Endothelial cell (in vitro differentiated cells): ENCODE data around the gene LRRC70. TPM values are rescaled to one million over a fixed set of nuclear protein-coding genes. Genes with fewer than 3 reads are reported as not detected.

Experiments used
- DNase-seq: peaks from one replicate; pipeline ENCODE4 v3.0.0; 2021; ENCODE audit warnings: low spot score
- H3K27ac Mint-ChIP-seq: one replicate; pipeline ENCODE4 v1.8.0; 2021; ENCODE audit warnings: mixed read lengths, inconsistent platforms; ENCODE audit not compliant: unreplicated experiment
- H3K27me3 Mint-ChIP-seq: one replicate; pipeline ENCODE4 v1.8.0; 2021; ENCODE audit warnings: mild to moderate bottlenecking, moderate library complexity, mixed read lengths, inconsistent platforms; ENCODE audit not compliant: unreplicated experiment
- H3K36me3 Mint-ChIP-seq: one replicate; pipeline ENCODE4 v1.8.0; 2021; ENCODE audit warnings: mild to moderate bottlenecking, low read depth, mixed read lengths, inconsistent platforms; ENCODE audit not compliant: unreplicated experiment
- H3K4me1 Mint-ChIP-seq: one replicate; pipeline ENCODE4 v1.8.0; 2021; ENCODE audit warnings: mild to moderate bottlenecking, mixed read lengths, inconsistent platforms; ENCODE audit not compliant: unreplicated experiment
- H3K4me3 Mint-ChIP-seq: one replicate; pipeline ENCODE4 v1.8.0; 2021; ENCODE audit warnings: mild to moderate bottlenecking, mixed read lengths, inconsistent platforms; ENCODE audit not compliant: unreplicated experiment
- H3K9me3 Mint-ChIP-seq: one replicate; pipeline ENCODE4 v1.8.0; 2021; ENCODE audit warnings: mixed read lengths, inconsistent platforms; ENCODE audit not compliant: unreplicated experiment
- total RNA-seq: library from RNA; stranded (reverse); fragmentation: NEBNext Ultra II Directional; extraction: Animal tissue kit (Norgen Biotek cat#: 25700); gene quantifications from one replicate; pipeline ENCODE4 v1.2.1, GENCODE V29; 2021; ENCODE audit not compliant: unreplicated experiment
- TF ChIP-seq, protein P1 (sequence below): fragments of 200-600 bp; sonication (generic); IDR thresholded peaks from one replicate; pipeline ENCODE4 v1.5.0; 2021; ENCODE audit warnings: antibody characterized with exemption; ENCODE audit not compliant: unreplicated experiment

LRRC70 gene
- total RNA-seq, 1 donor from 2014 or later = 35.0 TPM

DNA sequence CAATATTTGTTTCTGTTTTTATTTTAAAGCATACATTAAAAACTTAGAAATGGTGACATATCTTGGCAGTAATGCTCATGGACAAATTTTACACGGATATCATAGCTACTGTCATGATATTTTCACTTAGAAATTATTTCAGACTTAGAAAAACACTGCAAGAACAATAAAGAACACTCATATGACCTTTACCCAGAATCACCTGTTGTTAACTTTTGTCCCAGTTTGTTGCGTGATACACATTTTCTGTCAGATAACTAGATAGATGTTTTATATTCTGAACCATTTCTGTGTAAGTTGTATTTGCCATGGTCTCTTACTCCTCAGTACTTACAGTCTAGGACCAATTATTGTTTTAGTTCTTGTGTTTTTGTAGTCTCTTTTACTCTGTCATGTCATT lies 3.6 kb upstream of the LRRC70 start:
- peaks cover 2% of the 10 kb centered on the region for H3K27me3 Mint-ChIP-seq
- no peaks in the 10 kb centered on the region for H3K36me3 Mint-ChIP-seq
- H3K4me1 Mint-ChIP-seq = peaks cover 31% of the 10 kb centered on the region
- TF ChIP-seq, protein P1, sequence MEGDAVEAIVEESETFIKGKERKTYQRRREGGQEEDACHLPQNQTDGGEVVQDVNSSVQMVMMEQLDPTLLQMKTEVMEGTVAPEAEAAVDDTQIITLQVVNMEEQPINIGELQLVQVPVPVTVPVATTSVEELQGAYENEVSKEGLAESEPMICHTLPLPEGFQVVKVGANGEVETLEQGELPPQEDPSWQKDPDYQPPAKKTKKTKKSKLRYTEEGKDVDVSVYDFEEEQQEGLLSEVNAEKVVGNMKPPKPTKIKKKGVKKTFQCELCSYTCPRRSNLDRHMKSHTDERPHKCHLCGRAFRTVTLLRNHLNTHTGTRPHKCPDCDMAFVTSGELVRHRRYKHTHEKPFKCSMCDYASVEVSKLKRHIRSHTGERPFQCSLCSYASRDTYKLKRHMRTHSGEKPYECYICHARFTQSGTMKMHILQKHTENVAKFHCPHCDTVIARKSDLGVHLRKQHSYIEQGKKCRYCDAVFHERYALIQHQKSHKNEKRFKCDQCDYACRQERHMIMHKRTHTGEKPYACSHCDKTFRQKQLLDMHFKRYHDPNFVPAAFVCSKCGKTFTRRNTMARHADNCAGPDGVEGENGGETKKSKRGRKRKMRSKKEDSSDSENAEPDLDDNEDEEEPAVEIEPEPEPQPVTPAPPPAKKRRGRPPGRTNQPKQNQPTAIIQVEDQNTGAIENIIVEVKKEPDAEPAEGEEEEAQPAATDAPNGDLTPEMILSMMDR = no peak
- no peak overlapping the region for H3K4me3 Mint-ChIP-seq
- H3K9me3 Mint-ChIP-seq = no peaks in the 10 kb centered on the region
- no peak for DNase-seq
- peak overlapping the region; percentile 25 for H3K27ac Mint-ChIP-seq

DNA sequence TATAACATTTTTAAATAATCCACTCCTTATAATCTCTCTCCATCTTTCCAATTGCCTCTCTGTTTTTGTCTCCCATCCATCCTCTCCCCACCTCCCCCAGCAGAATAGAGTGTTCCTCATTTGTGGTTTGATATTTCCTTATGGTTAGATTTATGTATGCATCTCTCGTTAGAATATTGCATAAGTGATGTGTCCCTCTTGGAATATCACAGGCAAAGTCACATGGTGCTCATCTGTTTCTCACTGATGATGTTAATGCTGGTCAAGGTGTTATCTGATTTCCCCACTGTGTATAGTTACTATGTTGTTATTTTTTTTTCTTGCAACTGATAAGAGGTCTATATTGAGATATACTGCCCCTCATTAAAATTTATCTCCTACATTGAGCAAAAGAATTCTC lies 3.1 kb upstream of the LRRC70 start:
- Mint-ChIP-seq H3K9me3 (no peaks in the 10 kb centered on the region), H3K27me3 (peaks cover 2% of the 10 kb centered on the region), H3K4me1 (peaks cover 35% of the 10 kb centered on the region), H3K4me3 (no peak overlapping the region), H3K27ac (peak overlapping the region; percentile 93), H3K36me3 (peaks cover 3% of the 10 kb centered on the region)
- DNase-seq = no peak
- TF ChIP-seq, protein P1 = no peak

DNA sequence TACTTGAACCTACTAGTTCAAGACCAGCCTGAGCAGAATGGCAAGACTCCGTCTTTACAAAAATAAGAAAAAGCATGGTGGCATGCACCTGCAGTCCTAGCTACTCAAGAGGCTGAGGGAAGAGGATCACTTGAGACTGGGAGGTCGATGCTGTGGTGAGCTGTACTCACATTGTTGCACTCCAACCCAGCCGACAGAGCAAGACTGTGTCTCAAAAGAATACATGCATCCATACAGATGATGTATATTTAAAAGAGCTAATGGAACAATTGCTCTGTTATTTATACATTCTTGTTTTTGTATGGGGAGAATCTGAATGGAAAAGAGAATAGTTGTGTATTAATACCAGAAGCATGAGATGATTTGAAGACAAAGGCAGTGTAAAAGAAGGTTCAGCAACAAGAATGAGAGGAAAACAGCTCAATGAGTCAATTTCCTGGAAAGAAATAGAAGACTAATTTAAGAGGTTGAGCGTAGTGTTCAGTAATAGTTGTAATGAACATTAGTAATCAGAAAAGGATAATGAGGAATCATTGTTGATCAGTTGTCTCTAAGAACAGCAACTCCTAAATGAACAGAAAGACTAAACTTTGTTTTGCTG lies 1.9 kb upstream of the LRRC70 start:
- Mint-ChIP-seq H3K36me3 (peaks cover 9% of the 10 kb centered on the region), H3K27ac (peak overlapping the region; percentile 93), H3K9me3 (no peaks in the 10 kb centered on the region), H3K4me1 (peaks cover 43% of the 10 kb centered on the region), H3K4me3 (no peak overlapping the region), H3K27me3 (peaks cover 3% of the 10 kb centered on the region)
- TF ChIP-seq, protein P1 = no peak
- DNase-seq = no peak

DNA sequence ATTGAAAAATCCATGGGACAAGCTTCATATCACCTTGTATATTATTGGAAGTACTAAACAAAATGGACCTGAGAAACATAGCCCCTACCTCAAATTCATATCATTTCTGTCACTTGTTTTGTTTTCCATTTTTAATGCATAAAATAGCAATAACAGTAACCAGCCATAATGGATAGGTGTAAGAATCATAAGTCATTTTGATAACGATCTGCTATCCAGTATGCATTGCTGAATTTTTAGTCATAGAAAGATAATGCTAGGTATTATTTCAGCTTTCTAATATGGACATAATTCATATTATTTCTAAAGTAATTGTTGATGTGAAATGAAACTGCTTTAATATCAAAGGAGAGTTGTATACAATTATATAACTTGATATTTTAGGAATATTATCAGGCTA lies 1.1 kb upstream of the LRRC70 start:
- TF ChIP-seq, protein P1 = no peak
- no peak overlapping the region for H3K4me3 Mint-ChIP-seq
- peaks cover 3% of the 10 kb centered on the region for H3K27me3 Mint-ChIP-seq
- DNase-seq = no peak
- H3K4me1 Mint-ChIP-seq = peaks cover 51% of the 10 kb centered on the region
- H3K9me3 Mint-ChIP-seq = no peaks in the 10 kb centered on the region
- H3K36me3 Mint-ChIP-seq = peaks cover 9% of the 10 kb centered on the region
- H3K27ac Mint-ChIP-seq = peak overlapping the region; percentile 88

DNA sequence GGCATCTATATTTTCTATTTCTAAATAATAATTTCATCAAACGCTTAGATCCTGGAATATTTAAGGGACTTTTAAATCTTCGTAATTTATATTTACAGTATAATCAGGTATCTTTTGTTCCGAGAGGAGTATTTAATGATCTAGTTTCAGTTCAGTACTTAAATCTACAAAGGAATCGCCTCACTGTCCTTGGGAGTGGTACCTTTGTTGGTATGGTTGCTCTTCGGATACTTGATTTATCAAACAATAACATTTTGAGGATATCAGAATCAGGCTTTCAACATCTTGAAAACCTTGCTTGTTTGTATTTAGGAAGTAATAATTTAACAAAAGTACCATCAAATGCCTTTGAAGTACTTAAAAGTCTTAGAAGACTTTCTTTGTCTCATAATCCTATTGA lies 1.1 kb downstream of the LRRC70 start:
- TF ChIP-seq, protein P1 = no peak
- Mint-ChIP-seq H3K4me3 (peak overlapping the region; percentile 96), H3K27me3 (peaks cover 3% of the 10 kb centered on the region), H3K36me3 (peaks cover 9% of the 10 kb centered on the region), H3K9me3 (no peaks in the 10 kb centered on the region), H3K27ac (peak overlapping the region; percentile 100), H3K4me1 (peaks cover 59% of the 10 kb centered on the region)
- DNase-seq = no peak
